ENCODE measurements around the gene SH3RF1.
"Not testable (repeated sequence)": the region's sequence is repeated elsewhere in the genome, so short reads cannot be mapped to it uniquely, and the experiment has no call there.

The SH3RF1 gene

DNA sequence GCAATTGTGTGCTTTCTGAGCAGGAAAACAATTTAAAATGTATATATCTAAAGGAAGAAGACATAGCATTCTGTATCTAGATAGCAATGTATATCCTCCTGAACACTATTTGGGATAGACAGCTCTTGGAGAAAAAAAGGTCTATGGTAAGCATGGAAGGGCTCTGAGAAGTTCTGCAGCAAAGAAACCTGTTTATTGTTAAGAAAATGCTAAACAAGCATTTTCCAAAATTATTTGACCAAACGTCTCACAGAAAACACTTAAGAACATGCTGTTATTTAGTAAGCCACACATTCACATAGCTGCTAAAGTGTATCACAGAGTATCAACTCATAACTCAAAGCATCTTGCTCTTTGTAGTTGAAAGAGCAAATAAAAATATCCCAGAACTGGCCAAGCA, 67.9 kb downstream of the SH3RF1 start:
- in situ Hi-C loops (cut with MboI; ENCODE audit: low sequenced_read_pairs), result no loop called here

DNA sequence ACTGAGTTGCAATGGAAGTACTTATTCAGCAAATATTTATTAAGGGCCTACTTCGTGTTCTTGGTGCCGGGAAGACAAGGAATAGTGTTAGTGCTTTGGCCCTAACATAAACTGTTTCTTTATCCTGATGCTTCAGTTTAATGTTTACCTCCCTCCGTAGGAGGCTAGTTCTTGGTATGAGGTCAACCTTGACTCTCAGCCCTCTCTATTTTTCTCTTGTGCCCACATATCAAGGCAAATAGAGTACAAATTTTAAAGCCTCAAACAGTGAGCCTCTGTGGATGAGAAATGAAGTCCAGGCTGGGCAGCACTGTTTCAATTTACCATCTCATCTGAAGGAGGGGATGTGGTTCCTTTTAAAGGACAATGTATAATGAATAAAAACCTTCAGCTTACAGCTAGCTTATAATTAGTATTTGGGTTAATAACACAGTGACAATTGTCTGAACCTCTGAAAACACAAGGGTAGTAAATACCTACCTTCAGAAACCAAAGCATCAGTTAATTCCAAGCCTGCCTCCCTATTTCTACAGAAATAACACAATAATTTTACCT, 68.5 kb downstream of the SH3RF1 start:
- in situ Hi-C loops (cut with MboI; ENCODE audit: low sequenced_read_pairs), result no loop called here

DNA sequence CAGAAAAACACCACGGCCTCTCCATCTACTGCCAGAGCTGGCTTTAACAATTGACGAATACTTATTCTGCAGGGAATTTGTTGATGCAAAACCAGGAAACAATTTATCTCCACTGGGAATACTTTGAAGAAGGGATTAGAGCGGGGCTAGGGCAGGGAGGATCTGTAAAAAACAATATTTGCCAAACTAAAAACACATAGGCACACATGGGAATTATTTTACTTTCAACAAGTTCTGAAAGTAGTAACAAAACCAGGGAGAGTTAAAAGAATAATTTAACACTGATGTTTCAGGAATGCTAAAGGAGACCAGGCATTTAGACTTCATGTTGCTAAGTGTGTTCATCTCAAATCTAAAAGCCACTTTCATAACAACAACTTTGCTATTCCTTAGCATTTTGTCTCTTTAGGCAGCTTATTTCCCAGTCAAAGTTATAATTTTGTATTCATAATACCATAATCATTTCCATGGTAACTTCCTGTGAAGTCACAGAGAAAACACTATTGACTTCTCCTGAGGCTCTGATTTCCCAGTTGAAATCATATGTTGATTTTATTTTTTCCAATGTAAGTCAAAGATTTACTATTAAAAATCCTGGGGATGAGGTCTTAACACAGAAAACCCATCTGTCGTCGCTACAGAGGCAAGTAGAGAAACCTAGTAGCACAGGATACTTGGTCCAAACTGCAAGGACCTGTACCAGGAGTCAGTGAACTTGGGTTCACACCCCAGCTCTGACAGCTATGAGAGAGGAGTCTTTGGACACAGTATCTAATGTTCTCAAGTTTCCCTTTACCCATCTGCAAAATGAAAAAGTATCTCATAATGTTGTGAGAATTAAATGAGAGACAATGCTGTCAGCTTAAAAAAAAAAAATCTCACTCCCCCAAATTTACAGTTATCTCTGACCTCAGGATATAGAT, 69.3 kb downstream of the SH3RF1 start:
- in situ Hi-C loops (cut with MboI; ENCODE audit: low sequenced_read_pairs), result no loop called here

DNA sequence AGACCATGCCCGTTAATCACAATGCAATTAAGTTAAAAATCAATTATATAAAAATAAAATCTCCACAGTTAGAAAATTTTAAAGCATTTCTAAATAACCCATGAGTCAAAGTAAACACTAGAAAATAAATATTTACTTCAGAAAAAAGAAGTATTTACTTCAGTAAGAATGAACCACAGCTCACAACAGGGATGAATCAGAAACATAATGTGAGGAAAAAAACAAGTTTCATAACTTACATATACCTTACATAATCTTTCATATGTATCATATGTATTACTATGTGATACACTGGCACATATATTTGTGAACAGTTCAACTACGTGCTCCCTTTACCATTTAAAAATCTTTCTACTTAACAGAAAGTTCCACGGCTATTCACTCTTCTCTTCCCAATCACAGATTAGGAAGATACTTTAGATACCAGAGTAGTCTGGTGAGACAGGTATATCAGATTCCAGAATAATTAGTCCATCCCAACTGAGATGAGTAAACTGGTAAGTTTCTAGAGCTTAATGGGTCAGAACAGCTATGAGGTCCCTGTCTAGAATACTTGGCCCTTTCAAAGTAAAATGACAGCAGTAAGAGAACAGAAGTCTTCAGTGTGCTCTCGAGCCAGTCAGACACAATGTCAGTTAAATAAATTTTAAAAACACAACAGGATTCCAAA, 70.3 kb downstream of the SH3RF1 start:
- in situ Hi-C loops (cut with MboI; ENCODE audit: low sequenced_read_pairs), result no loop called here

DNA sequence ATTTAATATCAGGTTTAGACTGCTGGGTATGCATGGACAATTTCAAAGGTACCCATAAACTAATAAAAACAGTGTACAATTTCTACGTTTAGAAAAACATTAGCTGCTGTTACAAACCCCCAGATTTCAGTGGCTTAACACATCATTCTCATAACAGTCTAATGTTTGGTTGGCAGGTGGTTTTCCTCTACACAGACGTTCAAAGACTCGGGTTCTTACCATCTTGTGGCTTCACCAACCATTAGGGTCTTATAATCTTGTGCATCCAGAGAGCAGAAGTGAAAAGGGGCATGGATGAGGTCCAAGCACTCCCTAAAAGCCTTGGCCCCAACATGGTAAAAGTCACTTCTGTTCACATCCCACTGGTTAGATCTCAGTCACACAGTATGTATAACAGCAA, 71.6 kb downstream of the SH3RF1 start:
- in situ Hi-C loops (cut with MboI; ENCODE audit: low sequenced_read_pairs), result no loop called here

DNA sequence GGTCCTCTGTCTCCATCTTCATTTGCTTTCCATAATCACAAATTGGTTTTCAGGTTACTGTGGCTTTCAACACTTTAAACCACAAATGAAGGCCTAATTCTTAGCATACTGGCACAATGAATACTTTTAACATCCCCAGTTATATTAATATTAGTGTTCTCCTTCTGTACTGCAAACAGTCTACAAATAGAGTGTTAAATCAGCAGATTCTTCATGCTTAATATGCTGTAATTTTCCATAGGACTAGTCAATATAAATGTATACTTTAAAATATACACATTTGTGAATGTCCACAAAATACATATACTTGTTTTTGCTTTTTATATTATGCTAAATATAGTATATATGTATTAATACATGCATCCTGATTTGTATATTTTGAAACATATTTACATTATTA, 72.6 kb downstream of the SH3RF1 start:
- in situ Hi-C loops (cut with MboI; ENCODE audit: low sequenced_read_pairs), result no loop called here

DNA sequence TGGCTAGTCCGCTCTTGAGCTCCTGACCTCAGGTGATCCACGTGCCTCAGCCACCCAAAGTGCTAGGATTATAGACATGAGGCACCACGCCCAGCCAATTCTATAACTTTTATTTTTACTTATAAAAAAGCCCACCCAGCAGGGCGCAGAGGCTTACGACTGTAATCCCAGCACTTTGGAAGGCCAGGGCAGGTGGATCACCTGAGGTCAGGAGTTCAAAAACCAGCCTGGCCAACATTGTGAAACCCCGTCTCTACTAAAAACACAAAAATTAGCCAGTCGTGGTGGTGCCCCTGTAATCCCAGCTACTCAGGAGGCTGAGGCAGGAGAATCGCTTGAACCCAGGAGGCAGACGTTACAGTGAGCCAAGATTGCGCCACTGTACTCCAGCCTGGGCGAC, 73.5 kb downstream of the SH3RF1 start:
- in situ Hi-C loops (cut with MboI; ENCODE audit: low sequenced_read_pairs), result not testable (repeated sequence)

DNA sequence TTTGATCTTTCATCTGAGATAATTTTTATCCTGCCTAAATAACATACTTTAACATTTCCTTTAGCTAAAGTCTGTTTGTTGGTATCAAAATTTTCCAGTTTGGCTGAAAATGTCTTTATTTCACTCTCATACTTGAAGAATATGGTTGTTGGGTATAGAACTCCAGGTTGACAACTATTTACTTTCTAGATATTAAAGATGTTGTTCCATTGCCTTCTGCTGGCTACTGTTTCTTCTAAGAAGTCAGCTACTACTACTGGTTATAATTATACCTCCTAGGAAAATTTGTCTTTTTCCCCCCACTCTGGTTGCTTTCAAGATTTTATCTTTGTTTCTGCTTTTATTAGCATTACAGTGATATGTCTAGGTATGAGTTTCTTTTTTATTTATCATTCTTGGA, 75.7 kb downstream of the SH3RF1 start:
- in situ Hi-C loops (cut with MboI; ENCODE audit: low sequenced_read_pairs), result no loop called here

DNA sequence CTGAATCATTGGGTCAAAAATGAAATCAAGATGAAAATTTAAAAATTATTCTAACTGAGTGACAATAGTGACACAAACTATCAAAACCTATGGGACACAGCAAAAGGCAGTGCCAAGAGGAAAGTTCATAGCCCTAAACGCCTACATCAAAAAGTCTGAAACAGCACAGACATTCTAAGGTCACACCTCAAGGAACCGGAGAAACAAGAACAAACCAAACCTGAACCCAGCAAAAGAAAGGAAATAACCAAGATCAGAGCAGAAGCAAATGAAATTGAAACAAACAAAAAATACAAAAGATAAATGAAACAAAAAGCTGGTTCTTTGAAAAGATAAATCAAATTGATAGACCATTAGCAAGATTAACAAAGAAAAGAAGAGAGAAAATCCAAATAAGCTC, 80.8 kb downstream of the SH3RF1 start:
- in situ Hi-C loops (cut with MboI; ENCODE audit: low sequenced_read_pairs), result not testable (repeated sequence)

DNA sequence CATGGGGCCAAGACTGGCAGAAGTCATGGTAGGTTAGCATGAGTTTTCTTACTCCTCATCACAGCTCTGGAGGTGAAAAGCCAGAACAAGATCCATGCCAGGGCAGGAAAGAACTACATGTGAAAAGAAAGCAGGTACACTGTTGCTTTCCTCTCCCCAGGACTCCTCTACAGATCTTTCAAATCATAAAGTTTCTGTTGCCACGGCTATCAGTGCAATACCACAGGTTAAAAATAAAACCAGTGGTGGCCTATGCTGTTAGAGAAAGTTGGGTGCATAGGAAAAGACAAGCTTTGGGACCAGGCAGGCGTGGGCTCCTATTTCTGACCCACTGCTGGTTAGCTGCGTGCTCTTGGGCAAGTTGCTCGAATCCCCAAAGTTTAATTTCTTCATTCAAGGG, 81.4 kb downstream of the SH3RF1 start:
- in situ Hi-C loops (cut with MboI; ENCODE audit: low sequenced_read_pairs), result no loop called here

DNA sequence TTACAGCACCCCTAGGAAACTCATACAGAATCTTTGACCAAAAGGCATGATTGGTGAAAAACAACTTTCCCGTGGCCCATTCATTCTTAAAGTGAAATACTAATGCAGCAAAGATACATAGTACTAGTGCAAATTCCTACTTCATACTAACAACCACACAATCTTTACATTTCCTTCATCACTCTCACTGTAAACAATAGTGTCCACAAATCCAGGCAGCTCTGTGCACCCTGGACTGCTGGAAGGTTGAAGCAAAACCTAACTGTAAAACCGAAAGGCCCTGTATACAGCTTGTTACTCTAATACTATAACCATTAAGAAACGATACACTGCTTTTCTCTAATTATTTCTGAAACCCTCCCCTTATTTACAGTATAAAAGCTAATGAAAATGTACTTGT, 82.6 kb downstream of the SH3RF1 start:
- in situ Hi-C loops (cut with MboI; ENCODE audit: low sequenced_read_pairs), result no loop called here

DNA sequence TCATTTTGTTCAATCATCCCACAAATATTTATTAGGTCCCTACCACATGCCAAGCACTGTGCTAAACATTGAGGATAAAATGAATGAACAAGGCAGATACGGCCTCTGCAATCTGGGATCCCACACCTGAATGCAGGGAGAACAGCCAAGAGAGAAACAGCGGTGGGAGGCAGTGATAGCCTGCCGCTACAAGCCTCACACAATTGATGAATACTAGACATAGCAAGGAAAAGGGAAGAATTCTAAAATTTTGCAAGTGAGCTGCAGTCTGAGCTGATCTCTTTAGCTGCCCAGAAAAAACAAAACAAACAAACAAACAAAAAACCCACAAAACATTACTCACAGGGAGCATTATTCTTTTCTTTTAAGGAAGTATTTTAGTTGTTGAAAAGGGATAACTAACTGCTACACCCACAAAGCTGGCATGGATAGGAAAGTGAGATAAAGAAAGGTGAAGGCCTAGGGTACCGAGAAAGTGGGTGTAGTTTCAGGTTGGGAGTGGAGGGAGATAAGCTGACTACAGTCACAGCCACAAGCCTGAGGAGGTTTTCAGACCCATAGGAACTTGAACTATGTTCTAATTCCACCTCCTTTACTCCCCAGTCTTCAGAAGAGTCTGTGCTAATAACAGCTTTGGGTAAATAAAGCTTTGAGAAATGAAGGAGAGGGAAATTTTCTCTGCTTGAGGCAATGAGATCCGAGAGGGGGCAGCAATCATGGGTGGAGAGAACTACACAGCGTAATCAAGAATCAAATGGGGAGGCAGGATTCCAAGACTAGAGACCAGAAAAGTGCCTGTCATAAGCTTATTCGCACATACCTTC, 85.4 kb downstream of the SH3RF1 start:
- in situ Hi-C loops (cut with MboI; ENCODE audit: low sequenced_read_pairs), result no loop called here

DNA sequence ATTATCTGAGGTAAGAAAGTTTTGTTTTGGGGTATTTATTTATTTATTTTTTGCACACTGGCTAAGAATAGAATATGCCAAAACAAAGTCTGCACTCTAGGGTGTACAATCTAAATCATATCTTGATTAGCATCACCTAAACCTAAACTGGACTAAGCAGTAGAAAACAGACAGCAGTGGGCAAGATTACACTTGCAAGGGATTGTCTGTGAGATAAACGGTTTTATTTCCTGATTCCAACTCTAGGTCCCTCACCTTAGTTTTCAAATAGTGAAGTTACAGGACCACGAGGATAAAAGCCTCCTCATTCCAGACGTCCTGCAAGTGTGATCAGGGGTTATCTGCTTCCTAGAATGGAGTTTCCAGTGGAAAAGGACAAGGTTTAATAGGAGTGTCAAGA, 86.1 kb downstream of the SH3RF1 start:
- in situ Hi-C loops (cut with MboI; ENCODE audit: low sequenced_read_pairs), result no loop called here

DNA sequence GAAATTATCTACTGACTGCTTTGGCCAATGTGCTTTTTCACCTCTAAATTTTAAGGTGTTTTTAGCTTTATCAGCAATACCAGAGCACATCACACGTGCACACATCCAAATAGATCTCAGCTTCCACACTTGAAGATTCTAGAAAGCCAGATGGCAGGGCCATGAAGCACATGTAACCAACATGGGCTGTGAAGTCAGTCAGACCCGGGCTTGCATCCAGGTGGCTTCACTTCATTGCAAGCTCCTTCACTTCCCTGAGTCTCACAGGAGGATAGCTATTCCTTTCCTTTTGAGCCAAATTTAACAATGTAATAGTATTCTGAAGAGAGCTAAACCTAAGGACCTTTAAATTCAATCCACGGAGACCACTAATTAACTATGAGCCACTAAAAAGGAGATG, 86.5 kb downstream of the SH3RF1 start:
- in situ Hi-C loops (cut with MboI; ENCODE audit: low sequenced_read_pairs), result no loop called here

DNA sequence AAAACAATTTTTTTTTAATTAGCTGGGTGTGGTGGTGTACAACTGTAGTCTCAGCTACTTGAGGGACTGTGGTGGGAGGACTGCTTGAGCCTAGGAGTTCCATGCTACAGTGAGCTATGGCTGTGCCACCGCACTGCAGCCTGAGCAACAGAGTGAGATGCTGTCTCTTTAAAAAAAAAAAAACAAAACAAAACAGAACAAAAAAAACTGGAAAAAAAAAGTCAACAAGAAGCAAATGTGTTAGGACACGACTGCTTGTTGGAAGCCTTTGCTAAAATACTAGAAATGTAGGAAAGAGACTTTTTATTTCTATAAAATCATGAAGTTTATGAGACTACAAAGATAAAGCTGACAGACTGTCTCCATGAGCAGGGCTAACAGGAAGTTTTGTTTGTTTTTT, 87.2 kb downstream of the SH3RF1 start:
- in situ Hi-C loops (cut with MboI; ENCODE audit: low sequenced_read_pairs), result no loop called here

DNA sequence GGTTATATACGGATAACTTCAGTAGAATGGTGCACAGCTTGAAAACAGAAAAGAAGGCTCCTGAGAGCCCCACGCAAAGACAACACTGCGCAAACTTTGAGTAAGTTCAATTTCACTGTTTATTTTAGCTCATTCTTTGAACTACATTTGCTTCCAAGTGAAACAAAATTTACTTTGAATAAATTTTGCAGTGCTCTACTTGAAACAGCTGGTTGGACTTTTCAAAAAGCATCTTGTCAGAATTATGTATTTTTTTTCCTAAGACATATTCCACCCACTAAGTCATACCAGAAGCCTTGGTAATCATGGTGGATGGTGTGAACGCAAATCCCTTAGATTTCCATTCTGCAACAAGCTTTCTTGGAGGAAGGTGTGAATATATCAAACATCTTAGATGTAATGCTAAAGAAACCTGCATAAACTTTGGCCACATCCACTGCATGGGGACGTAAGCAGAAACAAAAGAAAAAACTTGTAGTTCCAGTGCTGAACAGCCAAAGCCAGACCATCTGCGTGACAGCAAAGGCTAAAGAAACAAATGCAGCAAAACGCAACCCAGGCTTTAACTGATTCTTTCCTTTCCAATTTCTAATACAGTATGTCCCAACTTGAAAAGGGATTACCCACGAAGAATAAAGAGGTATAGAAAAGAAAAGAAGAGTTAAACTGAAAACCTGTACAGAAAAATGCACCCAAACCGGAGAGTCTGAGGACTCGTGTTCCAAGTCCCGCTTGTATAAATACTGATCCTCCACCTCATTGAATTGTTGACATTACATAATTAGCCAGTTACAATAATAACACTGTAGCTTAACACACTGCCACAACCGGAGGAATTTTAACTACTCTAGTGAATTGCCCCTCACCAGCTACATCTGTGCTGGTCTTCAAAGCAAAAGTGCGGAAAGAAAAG, 90.9 kb downstream of the SH3RF1 start:
- in situ Hi-C loops (cut with MboI; ENCODE audit: low sequenced_read_pairs), result no loop called here

DNA sequence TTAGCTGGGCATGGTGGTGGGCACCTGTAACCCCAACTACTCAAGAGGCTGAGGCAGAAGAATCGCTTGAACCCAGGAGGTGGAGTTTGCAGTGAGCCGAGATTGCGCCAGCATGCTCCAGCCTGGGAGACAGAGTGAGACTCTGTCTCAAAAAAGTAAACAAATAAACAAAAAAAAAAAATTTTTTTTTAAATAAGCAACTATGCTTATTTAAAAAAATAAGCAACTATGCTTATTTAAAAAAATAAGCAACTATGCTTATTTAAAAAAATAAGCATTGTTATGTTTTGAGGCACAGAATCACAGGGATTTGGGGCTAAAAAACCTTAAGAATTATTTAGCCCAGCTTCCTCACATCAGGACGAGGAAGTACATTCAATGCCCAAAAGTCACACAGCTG, 92.7 kb downstream of the SH3RF1 start:
- in situ Hi-C loops (cut with MboI; ENCODE audit: low sequenced_read_pairs), result not testable (repeated sequence)

DNA sequence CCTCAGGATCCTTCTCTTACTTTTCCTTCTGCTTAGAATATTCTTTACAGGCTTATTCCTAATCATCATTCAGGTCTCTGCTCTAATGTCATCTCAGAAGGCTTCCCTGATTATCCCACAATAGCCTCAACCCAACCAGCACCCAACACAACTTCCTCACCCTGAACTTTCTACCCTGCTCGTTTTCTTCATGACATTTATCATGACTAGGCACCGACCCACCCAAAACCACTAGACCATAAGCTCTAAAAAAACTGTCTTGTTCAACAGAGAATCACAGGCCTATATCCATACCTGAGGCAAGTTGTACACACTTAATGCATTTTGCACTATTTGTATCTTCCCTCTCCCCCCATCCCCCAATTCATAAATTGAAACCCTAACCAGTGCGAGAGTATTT, 95.3 kb downstream of the SH3RF1 start:
- in situ Hi-C loops (cut with MboI; ENCODE audit: low sequenced_read_pairs), result no loop called here

DNA sequence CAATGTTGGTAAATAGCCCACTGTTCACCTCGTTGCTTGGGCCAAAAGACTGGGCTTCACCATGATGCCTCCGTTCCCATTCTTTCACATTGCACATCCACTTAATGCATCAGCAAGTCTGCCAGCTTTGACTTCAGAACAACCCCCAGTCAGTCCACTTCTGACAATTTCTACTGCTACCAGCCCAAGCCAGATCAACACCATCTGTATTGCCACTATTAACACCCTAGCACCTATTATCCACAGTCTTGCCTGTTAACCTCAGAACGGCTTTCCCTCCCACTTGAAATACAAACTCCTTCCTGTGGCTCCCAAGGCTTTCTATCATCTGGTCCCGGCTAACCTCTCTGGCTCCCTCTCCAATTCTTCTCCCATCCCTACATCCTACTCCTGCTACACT, 95.7 kb downstream of the SH3RF1 start:
- in situ Hi-C loops (cut with MboI; ENCODE audit: low sequenced_read_pairs), result no loop called here

DNA sequence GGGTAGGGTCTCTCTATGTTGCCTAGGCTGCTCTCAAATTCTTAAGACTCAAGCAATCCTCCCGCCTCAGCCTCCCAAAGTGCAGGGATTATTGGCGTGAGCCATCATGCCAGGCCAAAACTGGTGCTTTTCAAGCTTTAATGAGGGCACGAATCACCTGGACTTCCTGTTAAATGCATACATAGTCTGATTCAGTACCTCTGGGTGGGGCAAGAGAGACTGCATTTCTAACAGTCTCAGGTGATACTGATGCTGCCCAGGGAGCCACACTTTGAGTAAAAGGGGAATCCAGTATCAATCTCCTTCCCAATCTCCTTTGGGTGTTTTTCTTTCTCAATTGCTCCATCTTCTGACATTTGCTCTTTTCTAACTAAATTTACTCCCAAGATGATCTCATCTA, 96.5 kb downstream of the SH3RF1 start:
- in situ Hi-C loops (cut with MboI; ENCODE audit: low sequenced_read_pairs), result no loop called here

All from HL-60/S4 treated with retinoic acid at 250 ng/mL for 4 days and 3 days (cell line).